K562 (cell line): ENCODE measurements around the gene LRRC3. TPM values are rescaled to one million over a fixed set of nuclear protein-coding genes. Genes with fewer than 3 reads are reported as not detected.

Experiments
- ATAC-seq: fragments of 200-7000 bp; cut with Tn5 transposase; 3 replicates; pipeline ENCODE4 v1.9.1; 2020; ENCODE audit warnings: moderate library complexity
- Bru-seq: library from RNA; stranded (reverse); fragments of 400-500 nt; gene quantifications from one replicate; lab custom pipeline; 2021; lab: Mats Ljungman, UMichigan
- BruChase-seq, 2 experiments: library from RNA; stranded (reverse); fragments of 400-500 nt; gene quantifications; one replicate each; lab custom pipeline; 2021; lab: Mats Ljungman, UMichigan
- BruUV-seq: library from RNA; stranded (reverse); fragments of 400-500 nt; replicated peaks from 2 replicates; lab custom pipeline; 2021; lab: Mats Ljungman, UMichigan
- CTCF ChIA-PET: fragments of 300-600 bp; formaldehyde crosslinking; extraction: SDS; loops from one replicate; lab custom pipeline; 2021; ENCODE audit warnings: low intra/inter-chr PET ratio; lab: Yijun Ruan, JAX
- POLR2A ChIA-PET: fragments of 300-600, 350-650 bp; sonication (Branson Sonifier 250); formaldehyde crosslinking; extraction: SDS; loops from one replicate; lab custom pipeline; 2021; ENCODE audit warnings: antibody characterized with exemption, inconsistent platforms; lab: Yijun Ruan, JAX
- DNase-seq, 4 experiments: peaks; one replicate each; pipeline versions ENCODE4 v3.0.0 to v3.0.0-alpha.2; 2011 to 2018; ENCODE audit warnings: low spot score in 3 of 4, mixed read lengths in 3 of 4; ENCODE audit errors: extremely low read depth in 1 of 4
- FAIRE-seq: peaks from 2 replicates; lab custom pipeline; 2011; peaks lifted over from hg19 to GRCh38; lab: Jason Lieb, UNC
- H2AFZ ChIP-seq: 2 replicates; pipeline ENCODE4 v1.6.0; 2011; ENCODE audit warnings: low read depth, low read length, control low read depth, inconsistent platforms
- H3K27ac ChIP-seq: fragments of 200-600 bp; 3 replicates; pipeline ENCODE4 v1.8.0; 2011; ENCODE audit warnings: low read depth, mild to moderate bottlenecking, control low read depth, inconsistent platforms, low read length, moderate library complexity, mixed read lengths; ENCODE audit errors: extremely low read depth
- H3K27me3 ChIP-seq, 2 experiments: fragments of 300-600 bp in 1 of 2; 2 replicates in 1 of 2; 3 replicates in 1 of 2; pipeline versions ENCODE4 v1.6.0 to v1.8.0; 2011; ENCODE audit warnings: inconsistent platforms in 2 of 2, low read length in 2 of 2, mild to moderate bottlenecking in 1 of 2, mixed read lengths in 1 of 2, moderate library complexity in 1 of 2; ENCODE audit not compliant: control insufficient read depth in 2 of 2, insufficient read depth in 2 of 2
- H3K36me3 ChIP-seq: fragments of 300-600 bp; 3 replicates; pipeline ENCODE4 v1.8.0; 2011; ENCODE audit warnings: mild to moderate bottlenecking, low read length, inconsistent platforms; ENCODE audit not compliant: control insufficient read depth, insufficient read depth
- H3K4me1 ChIP-seq, 2 experiments: fragments of 200-600 bp in 1 of 2; replicated peaks in 1 of 2; 2 replicates in 1 of 2; 3 replicates in 1 of 2; pipeline versions ENCODE4 v1.5.1 to v1.8.0; 2011; ENCODE audit warnings: inconsistent platforms in 2 of 2, low read length in 2 of 2, mild to moderate bottlenecking in 1 of 2, mixed read lengths in 1 of 2, moderate library complexity in 1 of 2; ENCODE audit not compliant: control insufficient read depth in 2 of 2, insufficient read depth in 2 of 2
- H3K4me2 ChIP-seq: 2 replicates; pipeline ENCODE4 v1.6.1; 2011; ENCODE audit warnings: low read length, control low read depth, inconsistent platforms, mixed read lengths; ENCODE audit not compliant: insufficient read depth
- H3K4me3 ChIP-seq: fragments of 200-600 bp; sonication (generic), shearing (Covaris generic); 2 replicates; pipeline ENCODE4 v1.5.1; 2016; ENCODE audit warnings: control low read depth, inconsistent platforms
- H3K79me2 ChIP-seq: fragments of 200-600 bp; 3 replicates; pipeline ENCODE4 v1.8.0; 2011; ENCODE audit warnings: low read length, inconsistent platforms; ENCODE audit not compliant: control insufficient read depth, insufficient read depth
- H3K9ac ChIP-seq, 2 experiments: 2 replicates each; pipeline versions ENCODE4 v1.6.0 to v1.6.1; 2011; ENCODE audit warnings: low read depth in 2 of 2, low read length in 2 of 2, control low read depth in 1 of 2, inconsistent platforms in 1 of 2, mild to moderate bottlenecking in 1 of 2, mixed read lengths in 1 of 2; ENCODE audit not compliant: insufficient read depth in 1 of 2
- H3K9me1 ChIP-seq: one replicate; pipeline ENCODE4 v1.6.0; 2011; ENCODE audit warnings: inconsistent platforms, mild to moderate bottlenecking, low read length, moderate library complexity; ENCODE audit not compliant: control insufficient read depth, insufficient read depth
- H3K9me3 ChIP-seq: replicated peaks from 2 replicates; pipeline ENCODE4 v1.5.1; 2011; ENCODE audit warnings: low read depth, low read length, inconsistent platforms; ENCODE audit not compliant: control insufficient read depth, insufficient read depth
- H4K20me1 ChIP-seq: replicated peaks from 2 replicates; pipeline ENCODE4 v1.6.1; 2011; ENCODE audit warnings: low read length, inconsistent platforms, mixed read lengths; ENCODE audit not compliant: control insufficient read depth, insufficient read depth
- VEZF1 ChIP-seq: fragments of 200-800 bp; sonication (Bioruptor generic); IDR thresholded peaks from 2 replicates; pipeline ENCODE4 v1.6.1; 2017; ENCODE audit warnings: missing genetic modification characterization, missing compliant biosample characterization
- ZNF695 ChIP-seq: fragments of 450-650 bp; formaldehyde crosslinking; IDR thresholded peaks from 2 replicates; pipeline ENCODE4 v1.4.0; 2020; ENCODE audit warnings: mild to moderate bottlenecking, moderate library complexity
- WGBS: fragments of 100-300 bp; shearing (Covaris generic); methylation state at CpG from one replicate; pipeline ENCODE4 v1.1.6; 2016; ENCODE audit warnings: low coverage, mixed read lengths; ENCODE audit not compliant: insufficient coverage; ENCODE audit errors: missing lambda C conversion rate; 5-methylcytosine and 5-hydroxymethylcytosine counted together
- in situ Hi-C: fragments of 300-500 bp; cut with MboI; formaldehyde crosslinking; loops from 4 replicates; pipeline ENCODE4 v1.15.0; 2018; ENCODE audit warnings: inconsistent platforms, mixed read lengths
- intact Hi-C: fragments of 100-400 bp; cut with micrococcal nuclease; formaldehyde crosslinking; loops from 2 replicates; pipeline ENCODE4 v1.14.2; 2022
- long read RNA-seq, 3 experiments: library from polyadenylated mRNA in 2 of 3; library from RNA in 1 of 3; unstranded in 2 of 3; stranded (forward) in 1 of 3; transcript quantifications; one replicate each; pipeline ENCODE4 v2.0.0, GENCODE V29; 2019 to 2022
- polyA minus RNA-seq, 3 experiments: library from RNA; depleted of rRNA, polyadenylated mRNA; stranded (reverse); fragments of >200 nt; gene quantifications; 2 replicates each; pipeline ENCODE4 v1.2.3, GENCODE V29; 2011
- polyA plus RNA-seq, 8 experiments: library from polyadenylated mRNA; depleted of rRNA in 4 of 8; stranded (reverse) in 5 of 8; unstranded in 3 of 8; fragments of >200 nt; fragmentation: Nextera tagmentation in 2 of 8; fragmentation: Illumina TruSeq in 1 of 8; extraction: Ambion mirVana in 2 of 8; extraction: Trizol in 1 of 8; gene quantifications; 2 replicates each; pipeline versions ENCODE4 v1.2.1 to v1.2.3, GENCODE V29; 2011 to 2014; ENCODE audit warnings: inconsistent platforms in 1 of 8, missing spikeins in 1 of 8
- total RNA-seq, 7 experiments: library from RNA; depleted of rRNA in 6 of 7; stranded (reverse); fragments of >200 nt in 6 of 7; fragmentation: Illumina TruSeq in 2 of 7; extraction: Trizol in 2 of 7; gene quantifications; 2 replicates each; pipeline versions ENCODE4 v1.2.1 to v1.2.3, GENCODE V29; 2011 to 2021; ENCODE audit warnings: low replicate concordance in 1 of 7

The LRRC3 gene, protein sequence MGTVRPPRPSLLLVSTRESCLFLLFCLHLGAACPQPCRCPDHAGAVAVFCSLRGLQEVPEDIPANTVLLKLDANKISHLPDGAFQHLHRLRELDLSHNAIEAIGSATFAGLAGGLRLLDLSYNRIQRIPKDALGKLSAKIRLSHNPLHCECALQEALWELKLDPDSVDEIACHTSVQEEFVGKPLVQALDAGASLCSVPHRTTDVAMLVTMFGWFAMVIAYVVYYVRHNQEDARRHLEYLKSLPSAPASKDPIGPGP
- total RNA-seq (2011; cell fraction: chromatin; rRNA removed; ENCODE audit: low replicate concordance): 0.07 and 0.25 TPM in 2 replicates
- 0.17 and 0.26 TPM in 2 replicates for total RNA-seq (2011; cell fraction: nucleolus; rRNA removed)
- total RNA-seq (2011; cell fraction: nucleoplasm; rRNA removed): 0.07 and 0.15 TPM in 2 replicates
- total RNA-seq (2014; rRNA removed) (not detected in 2 replicates), total RNA-seq (2014; rRNA removed; fragmentation: Illumina TruSeq; extraction: Trizol) (not detected in 2 replicates), total RNA-seq (2015; rRNA removed; fragmentation: Illumina TruSeq; extraction: Trizol) (not detected in 2 replicates), total RNA-seq (2021) (0.04 TPM in 2 replicates), polyA plus RNA-seq (2011; rRNA removed) (0.03 and 0.04 TPM in 2 replicates), polyA plus RNA-seq (2014; fragmentation: Illumina TruSeq; extraction: Trizol) (not detected in 2 replicates), polyA plus RNA-seq (2014; fragmentation: Nextera tagmentation; extraction: Ambion mirVana) (not detected), polyA plus RNA-seq (2014; rRNA removed) (0.03 TPM in 1 of 2 replicates, not detected in the other), polyA minus RNA-seq (2011; rRNA and poly(A)+ RNA removed) (0.07 TPM in 1 of 2 replicates, not detected in the other), Bru-seq, nascent RNA (percentile 18 among the genes with signal in this experiment), BruChase-seq, experiment 1, labeled RNA remaining after a 2-hour chase (percentile 11 among the genes with signal in this experiment), BruChase-seq, experiment 2, labeled RNA remaining after a 6-hour chase (percentile 11 among the genes with signal in this experiment)
- polyA plus RNA-seq (2011; cell fraction: cytosol; rRNA removed): 0.04 and 0.07 TPM in 2 replicates
- 0.03 and 0.04 TPM in 2 replicates for polyA plus RNA-seq (2011; cell fraction: nucleus; rRNA removed)
- polyA plus RNA-seq (2012): 0.03 and 0.04 TPM in 2 replicates
- polyA minus RNA-seq (2011; cell fraction: cytosol; rRNA and poly(A)+ RNA removed): not detected in 2 replicates
- under 0.01 and 0.13 TPM in 2 replicates for polyA minus RNA-seq (2011; cell fraction: nucleus; rRNA and poly(A)+ RNA removed)
- long read RNA-seq, experiment 1, full-length matches to known transcripts: 1 of 1 reads
- long read RNA-seq, experiment 1, partial matches to known transcripts: 0 of 1 reads
- long read RNA-seq, experiment 1, other reads (novel, unspliced or antisense): 0 of 1 reads
- long read RNA-seq, experiment 2: 0 reads
- long read RNA-seq, experiment 3: 0 reads

GRCh38 chr21:44454747-44455523, at the start of gene LRRC3:
TSS of gene LRRC3 (plus strand) at chr21:44455510. CDS start at chr21:44456645, 1,135 bp downstream.
- 36% methylated on average over 22 of the region's 45 CpGs for WGBS
- no peaks in the 10 kb centered on the region for H3K79me2 ChIP-seq
- H3K4me1 ChIP-seq: peaks cover 0 to 23% of the 10 kb centered on the region in 2 experiments; a peak in 1 of 5 replicates
- no peaks in the 10 kb centered on the region for H3K36me3 ChIP-seq
- H3K9me3 ChIP-seq: no peaks in the 10 kb centered on the region
- peaks cover 25 to 57% of the 10 kb centered on the region in 2 experiments; a peak in 4 of 5 replicates for H3K27me3 ChIP-seq
- peak; percentile 89 for ATAC-seq
- H3K27ac ChIP-seq: no peak within 1 kb of the TSS
- TF ChIP-seq ZNF695 (no peak), VEZF1 (CRISPR knock-in tag) (peak; percentile 44)
- TF ChIP-seq, all 486 proteins: peak for 1
- Histone ChIP-seq H3K9me1 (no peaks in the 10 kb centered on the region), H2AFZ (no peak within 1 kb of the TSS), H3K4me3 (peak within 1 kb of the TSS; percentile 14; the same call in 1 of the 2 replicates), H3K4me2 (no peak within 1 kb of the TSS), H4K20me1 (peaks cover 3% of the 10 kb centered on the region; the same call in 1 of the 2 replicates), H3K9ac (no peak within 1 kb of the TSS)
- POLR2A ChIA-PET: interaction anchor here (0.5 to 0.8 kb wide), 2 partner anchors 13 to 60 kb away, joined by 4 read pairs; no protein-coding TSS in a partner anchor
- CTCF ChIA-PET: no interaction called here
- DNase-seq (peak; percentile 83 to 97 (median 96)), FAIRE-seq (no peak)
- in situ Hi-C loops (no loop called here), intact Hi-C loops (no loop called here)
- BruUV-seq: no TSS peak
